PC-3 (cell line): ENCODE data around the gene TNPO3. TPM values are rescaled to one million over a fixed set of nuclear protein-coding genes. Genes with fewer than 3 reads are reported as not detected.

Source experiments
- ATAC-seq: fragments of 200-7000 bp; cut with Tn5 transposase; 2 replicates; pipeline ENCODE4 v1.9.1; 2020; ENCODE audit warnings: mild to moderate bottlenecking, moderate library complexity
- BruUV-seq: library from RNA; stranded (reverse); fragments of 400-500 nt; replicated peaks from 2 replicates; lab custom pipeline; 2021; lab: Mats Ljungman, UMichigan
- CTCF ChIA-PET: fragments of 300-600 bp; sonication (Branson Sonifier 250); formaldehyde crosslinking; loops from one replicate; lab custom pipeline; 2022; ENCODE audit warnings: antibody characterized with exemption; lab: Charles Lee
- POLR2A ChIA-PET: fragments of 300-600 bp; sonication (Branson Sonifier 250); formaldehyde crosslinking; loops from one replicate; lab custom pipeline; 2022; ENCODE audit warnings: antibody characterized with exemption; ENCODE audit not compliant: unreplicated experiment; lab: Charles Lee
- DNase-seq: peaks from one replicate; pipeline ENCODE4 v3.0.0-alpha.2; 2015
- H2AFZ ChIP-seq: fragments of 300-600 bp; sonication (generic); 2 replicates; pipeline ENCODE4 v1.6.0; 2016; ENCODE audit warnings: antibody characterized with exemption, low read length
- H3F3A ChIP-seq: fragments of 300-600 bp; sonication (generic); one replicate; pipeline ENCODE4 v1.6.0; 2017; ENCODE audit warnings: antibody characterized with exemption, low read length, control low read depth, mild to moderate bottlenecking; ENCODE audit not compliant: unreplicated experiment
- H3K27ac ChIP-seq: fragments of 300-600 bp; sonication (generic); 2 replicates; pipeline ENCODE4 v1.5.1; 2016; ENCODE audit warnings: mild to moderate bottlenecking, low read length
- H3K27me3 ChIP-seq: fragments of 300-600 bp; sonication (generic); 2 replicates; pipeline ENCODE4 v1.6.1; 2016; ENCODE audit warnings: low read length, mixed read lengths
- H3K36me3 ChIP-seq: fragments of 300-600 bp; sonication (generic); 2 replicates; pipeline ENCODE4 v1.6.1; 2016; ENCODE audit warnings: low read depth, mixed run types, low read length, mixed read lengths
- H3K4me1 ChIP-seq: fragments of 300-600 bp; sonication (generic); 2 replicates; pipeline ENCODE4 v1.5.1; 2016; ENCODE audit warnings: low read length; ENCODE audit not compliant: insufficient read depth
- H3K4me2 ChIP-seq: fragments of 300-600 bp; sonication (generic); 2 replicates; pipeline ENCODE4 v1.6.0; 2016; ENCODE audit warnings: low read length
- H3K4me3 ChIP-seq: fragments of 300-600 bp; sonication (generic); 2 replicates; pipeline ENCODE4 v1.5.1; 2016; ENCODE audit warnings: mild to moderate bottlenecking, low read length, mixed read lengths
- H3K79me2 ChIP-seq: fragments of 300-600 bp; sonication (generic); 2 replicates; pipeline ENCODE4 v1.6.1; 2017; ENCODE audit warnings: low read length, mixed read lengths
- H3K9ac ChIP-seq: fragments of 300-600 bp; sonication (generic); 2 replicates; pipeline ENCODE4 v1.6.0; 2016; ENCODE audit warnings: mild to moderate bottlenecking, low read length
- H3K9me2 ChIP-seq: fragments of 300-600 bp; sonication (generic); replicated peaks from 2 replicates; pipeline ENCODE4 v1.6.1; 2016; ENCODE audit warnings: mixed run types, low read length, mixed read lengths
- H3K9me3 ChIP-seq: fragments of 300-600 bp; sonication (generic); 2 replicates; pipeline ENCODE4 v1.6.1; 2016; ENCODE audit warnings: low read length, mixed read lengths
- H4K20me1 ChIP-seq: fragments of 300-600 bp; sonication (generic); 2 replicates; pipeline ENCODE4 v1.6.1; 2016; ENCODE audit warnings: low read length, mixed read lengths
- EZH2 ChIP-seq: fragments of 300-600 bp; sonication (generic); IDR thresholded peaks from one replicate; pipeline ENCODE4 v1.6.1; 2017; ENCODE audit warnings: antibody characterized with exemption, mild to moderate bottlenecking, low read length; ENCODE audit not compliant: unreplicated experiment
- EZH2phosphoT487 ChIP-seq: fragments of 300-600 bp; sonication (generic); IDR thresholded peaks from 2 replicates; pipeline ENCODE4 v1.6.1; 2018; ENCODE audit warnings: mild to moderate bottlenecking, antibody characterized with exemption, low read length, borderline replicate concordance
- intact Hi-C: fragments of 100-400 bp; cut with micrococcal nuclease; formaldehyde crosslinking; loops from 2 replicates; pipeline ENCODE4 v1.9.0; 2023
- total RNA-seq: library from RNA; depleted of rRNA; stranded (reverse); fragments of >200 nt; gene quantifications from 2 replicates; pipeline ENCODE4 v1.2.3, GENCODE V29; 2014
- TF ChIP-seq, protein P1 (sequence below): fragments of 300-600 bp; sonication (generic); conservative IDR thresholded peaks from 2 replicates; pipeline ENCODE4 v1.5.1; 2017; ENCODE audit warnings: antibody characterized with exemption, low read depth, mild to moderate bottlenecking, low read length

TNPO3 gene
- total RNA-seq, 1 experiment from 2014 or later, result 55.9 TPM

DNA sequence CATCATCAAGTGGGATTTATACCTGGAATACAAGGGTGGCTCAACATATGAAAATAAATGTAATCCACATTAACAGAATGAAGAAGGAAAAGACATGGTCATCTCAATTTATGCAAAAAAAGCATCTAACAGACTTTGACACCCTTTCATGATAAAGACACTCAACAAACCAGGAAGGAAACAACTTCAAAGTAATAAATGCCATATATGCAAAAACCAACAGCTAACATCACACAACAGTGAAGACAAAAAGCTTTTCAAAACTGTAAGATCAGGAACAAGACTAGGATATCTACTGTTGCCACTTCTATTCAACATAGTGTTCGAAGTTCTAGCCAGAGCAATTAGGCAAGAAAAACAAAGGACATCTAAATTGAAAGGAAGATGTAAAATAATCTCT, 22.9 kb downstream of the TNPO3 start:
- H3K9me3 ChIP-seq, result no peaks in the 10 kb centered on the region
- H3K9me2 ChIP-seq, result no peaks in the 10 kb centered on the region
- POLR2A ChIA-PET, result no interaction called here
- peaks cover 7% of the 10 kb centered on the region; the same call in 1 of the 2 replicates for H4K20me1 ChIP-seq
- H3K36me3 ChIP-seq, result peaks cover 8% of the 10 kb centered on the region; the same call in 1 of the 2 replicates
- intact Hi-C loops, result no loop called here
- H3K4me1 ChIP-seq, result no peaks in the 10 kb centered on the region
- no peaks in the 10 kb centered on the region for H3F3A ChIP-seq
- no peak overlapping the region for H3K27ac ChIP-seq
- H3K9ac ChIP-seq, result no peak overlapping the region
- H2AFZ ChIP-seq, result no peak overlapping the region
- H3K27me3 ChIP-seq, result no peaks in the 10 kb centered on the region
- H3K4me3 ChIP-seq, result no peak overlapping the region
- CTCF ChIA-PET, result no interaction called here
- no peak for ATAC-seq
- H3K79me2 ChIP-seq, result peaks cover 92% of the 10 kb centered on the region
- TF ChIP-seq EZH2phosphoT487 (no peak), EZH2 (no peak)
- TF ChIP-seq, protein P1, sequence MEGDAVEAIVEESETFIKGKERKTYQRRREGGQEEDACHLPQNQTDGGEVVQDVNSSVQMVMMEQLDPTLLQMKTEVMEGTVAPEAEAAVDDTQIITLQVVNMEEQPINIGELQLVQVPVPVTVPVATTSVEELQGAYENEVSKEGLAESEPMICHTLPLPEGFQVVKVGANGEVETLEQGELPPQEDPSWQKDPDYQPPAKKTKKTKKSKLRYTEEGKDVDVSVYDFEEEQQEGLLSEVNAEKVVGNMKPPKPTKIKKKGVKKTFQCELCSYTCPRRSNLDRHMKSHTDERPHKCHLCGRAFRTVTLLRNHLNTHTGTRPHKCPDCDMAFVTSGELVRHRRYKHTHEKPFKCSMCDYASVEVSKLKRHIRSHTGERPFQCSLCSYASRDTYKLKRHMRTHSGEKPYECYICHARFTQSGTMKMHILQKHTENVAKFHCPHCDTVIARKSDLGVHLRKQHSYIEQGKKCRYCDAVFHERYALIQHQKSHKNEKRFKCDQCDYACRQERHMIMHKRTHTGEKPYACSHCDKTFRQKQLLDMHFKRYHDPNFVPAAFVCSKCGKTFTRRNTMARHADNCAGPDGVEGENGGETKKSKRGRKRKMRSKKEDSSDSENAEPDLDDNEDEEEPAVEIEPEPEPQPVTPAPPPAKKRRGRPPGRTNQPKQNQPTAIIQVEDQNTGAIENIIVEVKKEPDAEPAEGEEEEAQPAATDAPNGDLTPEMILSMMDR, result no peak
- no TSS peak for BruUV-seq
- no peak overlapping the region for H3K4me2 ChIP-seq
- no peak for DNase-seq

DNA sequence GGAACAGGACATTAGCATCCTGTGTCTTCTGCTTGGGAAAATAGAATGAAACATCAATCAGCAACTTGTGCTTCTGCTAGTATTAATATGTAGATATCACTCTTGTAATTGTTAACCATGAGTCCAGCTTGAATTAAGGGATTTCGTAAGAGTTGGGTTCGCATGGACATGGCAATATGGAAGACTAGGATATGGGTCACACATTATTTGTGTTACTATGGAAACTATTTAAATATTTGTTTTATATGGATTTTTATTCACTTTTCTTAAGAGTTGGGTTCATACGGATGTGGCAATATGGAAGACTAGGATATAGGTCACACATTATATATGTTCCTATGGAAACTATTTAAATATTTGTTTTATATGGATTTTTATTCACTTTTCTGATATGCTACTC, 24.5 kb downstream of the TNPO3 start:
- Histone ChIP-seq H3K9me2 (no peaks in the 10 kb centered on the region), H3F3A (no peaks in the 10 kb centered on the region), H3K9me3 (no peaks in the 10 kb centered on the region), H3K36me3 (peaks cover 8% of the 10 kb centered on the region; the same call in 1 of the 2 replicates), H3K4me3 (no peak overlapping the region), H3K4me2 (no peak overlapping the region), H3K27me3 (no peaks in the 10 kb centered on the region), H4K20me1 (peaks cover 9% of the 10 kb centered on the region; the same call in 1 of the 2 replicates), H3K27ac (no peak overlapping the region), H3K79me2 (peaks cover 90% of the 10 kb centered on the region), H3K4me1 (no peaks in the 10 kb centered on the region), H3K9ac (no peak overlapping the region), H2AFZ (no peak overlapping the region)
- POLR2A ChIA-PET, result no interaction called here
- no peak for ATAC-seq
- BruUV-seq, result no TSS peak
- intact Hi-C loops, result no loop called here
- DNase-seq, result no peak
- TF ChIP-seq EZH2phosphoT487, result no peak
- CTCF ChIA-PET, result no interaction called here

DNA sequence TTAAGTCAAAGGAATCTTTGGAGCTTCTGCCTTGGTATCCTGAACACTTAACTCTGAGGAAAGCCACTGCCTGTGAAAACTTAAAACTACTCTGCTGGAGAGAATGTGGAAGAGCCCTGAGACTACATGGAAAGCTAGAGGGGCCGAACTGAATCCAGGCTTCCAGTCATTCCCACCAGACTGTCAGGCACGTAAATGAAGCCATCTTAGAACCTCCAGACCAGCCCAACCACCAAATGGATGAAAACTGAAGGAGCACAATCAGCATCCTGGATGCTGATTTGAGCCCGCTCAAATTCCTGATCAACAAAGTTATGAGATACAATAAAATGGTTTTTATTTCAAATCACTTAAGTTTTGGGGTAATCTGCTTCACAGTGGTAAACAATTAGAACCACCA, 30.8 kb downstream of the TNPO3 start:
- no peaks in the 10 kb centered on the region for H3K9me3 ChIP-seq
- intact Hi-C loops, result no loop called here
- POLR2A ChIA-PET, result no interaction called here
- H3K79me2 ChIP-seq, result peaks cover 92% of the 10 kb centered on the region
- no peak overlapping the region for H3K27ac ChIP-seq
- CTCF ChIA-PET, result no interaction called here
- no peaks in the 10 kb centered on the region for H3K27me3 ChIP-seq
- no peaks in the 10 kb centered on the region for H3K4me1 ChIP-seq
- ATAC-seq (no peak), DNase-seq (no peak)
- H3K4me3 ChIP-seq, result no peak overlapping the region
- no peaks in the 10 kb centered on the region for H3F3A ChIP-seq
- no TSS peak for BruUV-seq
- no peak overlapping the region for H3K4me2 ChIP-seq
- no peak overlapping the region for H2AFZ ChIP-seq
- H3K9ac ChIP-seq, result no peak overlapping the region
- H3K36me3 ChIP-seq, result peaks cover 3% of the 10 kb centered on the region; the same call in 1 of the 2 replicates
- H4K20me1 ChIP-seq, result peaks cover 4% of the 10 kb centered on the region
- TF ChIP-seq EZH2 (no peak), EZH2phosphoT487 (no peak)
- TF ChIP-seq, protein P1, result no peak
- no peaks in the 10 kb centered on the region for H3K9me2 ChIP-seq
